ENCODE results near the gene RPS18.
A peak's percentile ranks its signal among the peaks of the same experiment; 100 is the strongest.

The RPS18 gene

DNA sequence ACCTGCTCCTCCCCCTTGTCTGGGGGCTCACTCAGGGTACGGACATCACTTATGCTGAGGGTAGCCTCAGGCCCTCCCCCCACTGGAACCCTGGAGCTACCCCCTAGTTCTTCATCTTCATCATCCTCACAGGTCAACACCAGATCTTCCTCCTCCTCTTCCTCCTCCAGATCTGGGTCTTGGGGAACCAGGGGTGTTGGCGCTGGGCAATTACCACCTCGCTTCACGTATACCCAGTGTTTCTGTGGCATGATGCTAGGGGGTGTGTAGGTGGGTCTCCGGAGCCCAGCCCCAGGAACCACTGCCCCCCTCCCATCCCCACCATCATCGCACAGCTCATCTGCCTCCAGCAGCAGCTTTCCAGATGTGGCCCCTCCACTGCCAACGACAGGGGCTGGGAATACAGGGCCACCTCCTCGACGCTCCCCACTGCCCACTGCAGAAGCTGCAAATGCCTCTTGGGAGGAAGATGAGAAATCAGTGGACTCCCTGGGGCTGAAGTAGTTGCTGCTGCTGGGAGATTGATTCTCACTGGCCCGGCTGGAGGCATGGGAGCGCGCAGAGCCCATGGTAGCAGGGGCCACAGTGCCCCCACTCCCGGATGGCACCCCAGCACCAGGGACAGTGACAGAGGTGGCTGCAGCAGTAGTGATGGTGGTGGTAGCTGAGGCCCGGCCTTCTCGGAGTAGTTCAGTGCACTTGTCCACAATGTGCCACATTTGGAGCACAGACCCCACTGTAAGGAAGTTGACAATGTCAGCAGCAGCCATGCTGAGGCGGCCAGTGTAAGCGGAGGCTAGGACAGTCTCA lies 44.1 kb downstream of the RPS18 start:
- no peak overlapping the region for H3K4me3 ChIP-seq (ENCODE audit: low read depth, low read length)
- no peak for TF ChIP-seq CTCF (IDR thresholded peaks at IDR 0.05; ENCODE audit: borderline replicate concordance, insufficient read depth, low read depth, low read length)

DNA sequence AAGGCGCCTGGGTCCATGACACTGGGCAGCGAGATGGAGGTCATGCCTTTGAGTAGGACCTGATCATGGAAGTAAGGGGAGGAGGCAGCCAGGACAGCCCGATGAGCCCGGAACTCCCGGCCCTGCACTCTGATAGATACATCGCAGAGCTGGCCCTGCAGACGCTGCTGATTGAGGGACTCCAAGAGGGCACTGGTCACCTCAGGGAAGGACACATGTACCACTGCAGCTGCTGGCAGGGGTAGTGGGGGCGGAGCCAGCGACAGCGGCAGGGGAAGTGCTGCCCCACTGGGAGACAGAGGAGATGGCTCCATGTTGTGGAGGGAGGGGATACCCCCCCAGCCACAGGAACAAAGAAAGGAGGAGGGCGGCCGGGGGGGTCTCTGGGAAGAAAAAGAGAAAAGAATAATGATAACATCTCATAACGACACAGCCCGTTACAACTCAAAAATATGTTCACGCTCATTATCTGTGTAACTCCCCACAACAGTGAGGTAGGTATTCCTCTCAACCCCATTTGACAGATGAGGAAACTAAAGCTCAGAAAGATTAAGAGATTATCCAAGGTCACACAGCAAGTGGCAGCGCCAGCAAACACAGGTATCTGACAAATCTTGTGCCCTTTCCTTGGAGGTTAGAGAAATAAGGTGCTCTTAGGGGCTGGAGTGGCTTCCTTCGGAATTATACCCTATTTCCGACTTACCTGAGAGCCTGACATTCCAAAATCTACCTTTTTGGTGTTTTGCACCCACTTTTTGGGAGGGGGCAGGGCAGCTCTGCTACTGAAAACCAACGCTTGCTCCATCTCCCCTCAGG lies 44.9 kb downstream of the RPS18 start:
- no peak for TF ChIP-seq CTCF (IDR thresholded peaks at IDR 0.05; ENCODE audit: borderline replicate concordance, insufficient read depth, low read depth, low read length)
- peak overlapping the region; percentile 10 for H3K4me3 ChIP-seq (ENCODE audit: low read depth, low read length)

- peak overlapping the region; percentile 39 for H3K4me3 ChIP-seq (ENCODE audit: low read depth, low read length)
- no peak for TF ChIP-seq CTCF (IDR thresholded peaks at IDR 0.05; ENCODE audit: borderline replicate concordance, insufficient read depth, low read depth, low read length)
These were observed 45.5 kb downstream of the RPS18 start for GRCh38 chr6:33317419-33317668.

GRCh38 chr6:33317669-33318425 lies 46.0 kb downstream of the RPS18 start, which contains the start of gene ZBTB22:
TSS of gene ZBTB22 (minus strand) at chr6:33317744. CDS start at chr6:33316916, 828 bp downstream.
- TF ChIP-seq CTCF (IDR thresholded peaks at IDR 0.05; ENCODE audit: borderline replicate concordance, insufficient read depth, low read depth, low read length): no peak
- H3K4me3 ChIP-seq (ENCODE audit: low read depth, low read length): peak within 1 kb of the TSS; percentile 39

DNA sequence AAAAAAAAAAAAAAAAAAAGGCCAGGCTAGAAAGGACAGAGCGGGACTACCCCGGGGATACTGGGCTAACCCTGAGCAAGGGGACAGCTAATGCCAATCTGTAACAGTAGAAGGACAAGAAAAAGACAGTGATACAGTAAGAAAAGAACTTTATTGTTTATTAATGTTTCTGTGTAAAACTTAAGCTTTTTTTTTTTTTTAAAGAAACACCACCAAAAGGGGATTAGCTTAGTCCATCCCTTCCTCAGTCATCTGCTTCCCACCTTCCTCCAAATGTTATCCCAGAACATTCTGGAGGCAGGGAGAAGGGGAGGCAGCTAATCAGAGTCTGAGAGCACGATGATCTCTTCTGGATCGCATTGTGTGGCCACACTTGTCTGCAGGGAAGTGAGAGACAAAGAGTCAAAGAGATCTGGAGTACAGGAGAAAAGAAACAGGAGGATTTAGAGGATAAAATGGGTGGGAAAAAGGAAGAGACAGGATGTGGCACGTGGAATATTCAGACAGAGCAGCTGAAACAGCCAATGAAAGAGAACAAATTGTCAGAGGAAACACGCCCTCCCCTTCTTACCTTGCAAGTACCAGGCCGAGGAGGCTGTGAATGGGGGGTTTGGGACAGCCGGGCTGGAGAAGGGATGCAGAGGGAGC lies 46.7 kb downstream of the RPS18 start:
- no peak for TF ChIP-seq CTCF (IDR thresholded peaks at IDR 0.05; ENCODE audit: borderline replicate concordance, insufficient read depth, low read depth, low read length)
- H3K4me3 ChIP-seq (ENCODE audit: low read depth, low read length): no peak overlapping the region

DNA sequence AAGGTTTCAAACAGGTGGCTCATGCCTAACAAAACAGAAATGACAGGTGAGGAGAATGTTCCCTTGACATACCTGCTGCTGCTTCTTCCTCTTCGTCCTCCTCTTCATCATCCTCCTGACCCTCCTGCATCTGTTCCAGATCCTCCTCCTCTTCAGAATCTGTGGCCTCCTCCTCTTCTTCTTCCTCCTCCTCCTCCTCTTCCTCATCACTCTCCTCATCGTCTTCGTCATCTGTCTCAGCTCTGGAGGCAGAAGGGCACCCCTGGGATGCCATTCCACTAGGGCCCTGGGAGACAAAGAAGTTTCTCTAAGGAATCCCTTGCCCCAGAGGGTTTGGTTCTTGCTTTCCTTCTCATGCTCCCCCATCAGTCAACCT lies 48.1 kb downstream of the RPS18 start:
- no peak overlapping the region for H3K4me3 ChIP-seq (ENCODE audit: low read depth, low read length)
- TF ChIP-seq CTCF (IDR thresholded peaks at IDR 0.05; ENCODE audit: borderline replicate concordance, insufficient read depth, low read depth, low read length): no peak

All from GM12875 (cell line).